HepG2 (cell line): ENCODE data around the gene CSE1L. TPM values are rescaled to one million over a fixed set of nuclear protein-coding genes. Genes with fewer than 3 reads are reported as not detected.
A peak's percentile ranks its signal among the peaks of the same experiment; 100 is the strongest.

ENCODE experiments used
- ATAC-seq: fragments of 200-7000 bp; cut with Tn5 transposase; 3 replicates; pipeline ENCODE4 v1.9.1; 2020; ENCODE audit warnings: mild to moderate bottlenecking, moderate library complexity
- BruUV-seq: library from RNA; stranded (reverse); fragments of 400-500 nt; replicated peaks from 2 replicates; lab custom pipeline; 2021; lab: Mats Ljungman, UMichigan
- CTCF ChIA-PET: fragments of 300-600 bp; formaldehyde crosslinking; extraction: SDS; loops from one replicate; lab custom pipeline; 2021; ENCODE audit warnings: low total read pairs, inconsistent platforms, low intra/inter-chr PET ratio; lab: Yijun Ruan, JAX
- POLR2A ChIA-PET: fragments of 350-600 bp; sonication (Branson Sonifier 250); formaldehyde crosslinking; loops from one replicate; lab custom pipeline; 2020; ENCODE audit warnings: antibody characterized with exemption, inconsistent platforms; lab: Yijun Ruan, JAX
- DNase-seq: peaks from one replicate; pipeline ENCODE4 v3.0.0-alpha.2; 2015; ENCODE audit warnings: low spot score
- FAIRE-seq: peaks from 3 replicates; lab custom pipeline; 2011; peaks lifted over from hg19 to GRCh38; lab: Jason Lieb, UNC
- H2AFZ ChIP-seq: one replicate; pipeline ENCODE4 v1.6.1; 2011; ENCODE audit warnings: low read length, inconsistent platforms
- H3K27ac ChIP-seq: fragments of 300-600 bp; 3 replicates; pipeline ENCODE4 v1.8.0; 2011; ENCODE audit warnings: mixed run types, mild to moderate bottlenecking, mixed read lengths, low read length, inconsistent platforms; ENCODE audit not compliant: insufficient read depth; ENCODE audit errors: extremely low read length
- H3K27me3 ChIP-seq, 2 experiments: fragments of 200-600 bp in 1 of 2; 2 replicates in 1 of 2; 3 replicates in 1 of 2; pipeline versions ENCODE4 v1.6.0 to v1.8.0; 2011; ENCODE audit warnings: low read length in 2 of 2, mild to moderate bottlenecking in 2 of 2, moderate library complexity in 2 of 2, inconsistent platforms in 1 of 2; ENCODE audit not compliant: insufficient read depth in 2 of 2, control insufficient read depth in 1 of 2
- H3K36me3 ChIP-seq, 2 experiments: fragments of 200-600 bp in 1 of 2; replicated peaks in 1 of 2; 2 replicates in 1 of 2; 3 replicates in 1 of 2; pipeline versions ENCODE4 v1.5.1 to v1.8.0; 2011; ENCODE audit warnings: low read length in 2 of 2, inconsistent platforms in 1 of 2; ENCODE audit not compliant: insufficient read depth in 2 of 2, control insufficient read depth in 1 of 2
- H3K4me1 ChIP-seq: 2 replicates; pipeline ENCODE4 v1.5.1; 2012; ENCODE audit warnings: low read length, inconsistent platforms; ENCODE audit not compliant: insufficient read depth
- H3K4me2 ChIP-seq: 2 replicates; pipeline ENCODE4 v1.6.0; 2011; ENCODE audit warnings: low read depth, low read length, inconsistent platforms
- H3K4me3 ChIP-seq, 3 experiments: fragments of 200-600 bp in 1 of 3; sonication (generic), shearing (Covaris generic) in 1 of 3; replicated peaks in 1 of 3; 2 replicates each; pipeline ENCODE4 v1.5.1; 2011 to 2016; ENCODE audit warnings: low read length in 3 of 3, inconsistent platforms in 2 of 3, low read depth in 2 of 3, mild to moderate bottlenecking in 2 of 3, control low read depth in 1 of 3, mixed read lengths in 1 of 3; ENCODE audit not compliant: insufficient read depth in 1 of 3
- H3K79me2 ChIP-seq: one replicate; pipeline ENCODE4 v1.6.1; 2011; ENCODE audit warnings: low read length, inconsistent platforms; ENCODE audit not compliant: insufficient read depth
- H3K9ac ChIP-seq: 2 replicates; pipeline ENCODE4 v1.6.0; 2011; ENCODE audit warnings: mild to moderate bottlenecking, low read depth, low read length, inconsistent platforms; ENCODE audit not compliant: insufficient read depth
- H3K9me3 ChIP-seq: 2 replicates; pipeline ENCODE4 v1.5.1; 2012; ENCODE audit warnings: mild to moderate bottlenecking, low read length
- H4K20me1 ChIP-seq: 2 replicates; pipeline ENCODE4 v1.6.0; 2011; ENCODE audit warnings: inconsistent platforms, mild to moderate bottlenecking, low read length, moderate library complexity; ENCODE audit not compliant: insufficient read depth
- ATF2 ChIP-seq: sonication (generic); formaldehyde crosslinking; IDR thresholded peaks from 2 replicates; pipeline ENCODE4 v1.4.0; 2020; ENCODE audit warnings: missing genetic modification reagents
- BORCS8-MEF2B ChIP-seq: sonication (generic); formaldehyde crosslinking; IDR thresholded peaks from 2 replicates; pipeline ENCODE4 v1.8.0; 2022; ENCODE audit warnings: mild to moderate bottlenecking, missing genetic modification reagents
- CHCHD3 ChIP-seq: sonication (generic); formaldehyde crosslinking; IDR thresholded peaks from 2 replicates; pipeline ENCODE4 v1.8.0; 2022; ENCODE audit warnings: mild to moderate bottlenecking, missing genetic modification reagents, moderate library complexity
- EHMT2 ChIP-seq: fragments of 200-600 bp; sonication (generic); IDR thresholded peaks from 2 replicates; pipeline ENCODE4 v1.7.0; 2017; ENCODE audit warnings: antibody characterized with exemption, low read depth, low read length, borderline replicate concordance
- KDM5B ChIP-seq: sonication (generic); formaldehyde crosslinking; IDR thresholded peaks from 2 replicates; pipeline ENCODE4 v1.4.0; 2020; ENCODE audit warnings: missing genetic modification reagents, mild to moderate bottlenecking, borderline replicate concordance
- NONO ChIP-seq, 2 experiments: fragments of 450-650 bp in 1 of 2; sonication (generic) in 1 of 2; formaldehyde crosslinking in 1 of 2; IDR thresholded peaks in 1 of 2; conservative IDR thresholded peaks in 1 of 2; 2 replicates each; pipeline versions ENCODE4 v1.6.1 to v1.8.0; 2017 to 2022; ENCODE audit warnings: mild to moderate bottlenecking in 1 of 2, missing genetic modification reagents in 1 of 2, moderate library complexity in 1 of 2
- RFXAP ChIP-seq: sonication (generic); formaldehyde crosslinking; IDR thresholded peaks from 2 replicates; pipeline ENCODE4 v1.4.0; 2020; ENCODE audit warnings: missing genetic modification reagents, borderline replicate concordance
- SIN3B ChIP-seq: fragments of 150-350 bp; IDR thresholded peaks from 2 replicates; pipeline ENCODE4 v1.6.1; 2014; ENCODE audit warnings: low read length
- SMAD9 ChIP-seq: sonication (generic); formaldehyde crosslinking; IDR thresholded peaks from 2 replicates; pipeline ENCODE4 v1.5.1; 2020; ENCODE audit warnings: mild to moderate bottlenecking, missing genetic modification reagents
- SP2 ChIP-seq: sonication (generic); formaldehyde crosslinking; IDR thresholded peaks from 2 replicates; pipeline ENCODE4 v1.5.1; 2020; ENCODE audit warnings: mild to moderate bottlenecking, missing genetic modification reagents
- SSRP1 ChIP-seq: IDR thresholded peaks from 2 replicates; pipeline ENCODE4 v1.6.1; 2016; ENCODE audit warnings: control low read depth
- ZFP90 ChIP-seq: sonication (generic); formaldehyde crosslinking; IDR thresholded peaks from 2 replicates; pipeline ENCODE4 v1.8.0; 2022; ENCODE audit warnings: missing genetic modification reagents, mild to moderate bottlenecking, inconsistent platforms, borderline replicate concordance
- ZNF333 ChIP-seq: sonication (generic); formaldehyde crosslinking; IDR thresholded peaks from 2 replicates; pipeline ENCODE4 v1.4.0; 2020; ENCODE audit warnings: mild to moderate bottlenecking, missing genetic modification reagents, borderline replicate concordance
- ZNF768 ChIP-seq: sonication (generic); formaldehyde crosslinking; IDR thresholded peaks from 2 replicates; pipeline ENCODE4 v1.4.0; 2020; ENCODE audit warnings: missing genetic modification reagents
- WGBS: methylation state at CpG from one replicate; pipeline ENCODE4 v1.1.6; 2017; ENCODE audit warnings: low lambda C conversion rate; 5-methylcytosine and 5-hydroxymethylcytosine counted together
- in situ Hi-C: cut with HindIII; loops from 2 replicates; pipeline ENCODE4 v1.10.0; 2017; ENCODE audit warnings: low pct_unique_long_range_greater_than_20kb; ENCODE audit not compliant: extremely low pct_ligation_motif_present
- intact Hi-C: fragments of 100-400 bp; cut with micrococcal nuclease; formaldehyde crosslinking; loops from one replicate; pipeline ENCODE4 v1.10.0; 2022; ENCODE audit not compliant: unreplicated experiment
- polyA plus RNA-seq, 8 experiments: library from polyadenylated mRNA; depleted of rRNA in 3 of 8; stranded (reverse) in 7 of 8; unstranded in 1 of 8; fragments of >200 nt; fragmentation: Illumina TruSeq in 4 of 8; extraction: Trizol in 4 of 8; gene quantifications; 2 replicates each; pipeline versions ENCODE4 v1.2.1 to v1.2.3, GENCODE V29; 2011 to 2016; ENCODE audit warnings: low read depth in 4 of 8, missing spikeins in 1 of 8, mixed read lengths in 1 of 8; ENCODE audit not compliant: insufficient read depth in 1 of 8
- total RNA-seq, 5 experiments: library from RNA; depleted of rRNA; stranded (reverse); fragments of >200 nt; fragmentation: Illumina TruSeq; extraction: Trizol; gene quantifications; 2 replicates each; pipeline ENCODE4 v1.2.3, GENCODE V29; 2016; ENCODE audit warnings: low read depth in 1 of 5
- TF ChIP-seq, protein P1 (sequence below): sonication (generic); formaldehyde crosslinking; IDR thresholded peaks from 2 replicates; pipeline ENCODE4 v1.4.0; 2020; ENCODE audit warnings: missing genetic modification reagents, mild to moderate bottlenecking, borderline replicate concordance
- TF ChIP-seq, protein P2 (sequence below): sonication (generic); formaldehyde crosslinking; IDR thresholded peaks from 2 replicates; pipeline ENCODE4 v1.4.0; 2020; ENCODE audit warnings: low read depth, mild to moderate bottlenecking, missing genetic modification reagents

CSE1L gene
- total and polyA plus RNA-seq, 2 of the 13 experiments (the other 11 are each of a cell fraction or from before 2014, with no cell fraction given): 56.9 to 258 TPM

- 97% methylated on average over 12 of the region's 12 CpGs for WGBS
- in situ Hi-C loops (no loop called here), intact Hi-C loops (loop anchor here (5.0 kb wide), 1 partner anchor 42 kb away; no protein-coding TSS in a partner anchor)
- DNase-seq (no peak), FAIRE-seq (no peak), ATAC-seq (no peak)
- Histone ChIP-seq H3K36me3 (peaks cover 33 to 75% of the 10 kb centered on the region in 2 experiments), H3K9ac (peak overlapping the region; percentile 7), H4K20me1 (no peaks in the 10 kb centered on the region), H3K79me2 (no peaks in the 10 kb centered on the region), H2AFZ (no peak overlapping the region), H3K27ac (peak overlapping the region; percentile 78), H3K4me3 (no peak overlapping the region; a peak in 1 of 6 replicates), H3K4me2 (peak overlapping the region; percentile 44), H3K4me1 (peaks cover 64% of the 10 kb centered on the region), H3K9me3 (no peaks in the 10 kb centered on the region), H3K27me3 (no peaks in the 10 kb centered on the region)
- POLR2A ChIA-PET: interaction anchor here (1.3 to 2.0 kb wide), 3 partner anchors 36 to 207 kb away, joined by 4 to 15 read pairs (median 6); partner anchors contain the start of genes ARFGEF2 and CSE1L
- BruUV-seq: no TSS peak
- CTCF ChIA-PET: interaction anchor here (0.6 kb wide), 1 partner anchor 207 kb away, joined by 3 read pairs; no protein-coding TSS in a partner anchor
- TF ChIP-seq EHMT2 (0 out of 2 replicates have a peak, but pooled peaks have one; percentile 5), SSRP1 (CRISPR knock-in tag) (0 out of 2 replicates have a peak, but pooled peaks have one; percentile 47), CHCHD3 (CRISPR knock-in tag) (0 out of 2 replicates have a peak, but pooled peaks have one; percentile 69), ZFP90 (0 out of 2 replicates have a peak, but pooled peaks have one; percentile 46), NONO (IDR thresholded peaks at IDR 0.05) (no peak), NONO (CRISPR knock-in tag; conservative IDR thresholded peaks at IDR 0.05) (0 out of 2 replicates have a peak, but pooled peaks have one; percentile 18), ZNF768 (CRISPR knock-in tag) (peak; percentile 53; the same call in 1 of the 2 replicates), ATF2 (CRISPR knock-in tag) (no peak), BORCS8-MEF2B (CRISPR knock-in tag) (0 out of 2 replicates have a peak, but pooled peaks have one; percentile 50), ZNF333 (0 out of 2 replicates have a peak, but pooled peaks have one; percentile 52), SMAD9 (peak; percentile 74; the same call in 1 of the 2 replicates), SP2 (CRISPR knock-in tag) (no peak), RFXAP (CRISPR knock-in tag) (no peak), KDM5B (peak; percentile 31; the same call in 1 of the 2 replicates), SIN3B (no peak)
- TF ChIP-seq, protein P1, sequence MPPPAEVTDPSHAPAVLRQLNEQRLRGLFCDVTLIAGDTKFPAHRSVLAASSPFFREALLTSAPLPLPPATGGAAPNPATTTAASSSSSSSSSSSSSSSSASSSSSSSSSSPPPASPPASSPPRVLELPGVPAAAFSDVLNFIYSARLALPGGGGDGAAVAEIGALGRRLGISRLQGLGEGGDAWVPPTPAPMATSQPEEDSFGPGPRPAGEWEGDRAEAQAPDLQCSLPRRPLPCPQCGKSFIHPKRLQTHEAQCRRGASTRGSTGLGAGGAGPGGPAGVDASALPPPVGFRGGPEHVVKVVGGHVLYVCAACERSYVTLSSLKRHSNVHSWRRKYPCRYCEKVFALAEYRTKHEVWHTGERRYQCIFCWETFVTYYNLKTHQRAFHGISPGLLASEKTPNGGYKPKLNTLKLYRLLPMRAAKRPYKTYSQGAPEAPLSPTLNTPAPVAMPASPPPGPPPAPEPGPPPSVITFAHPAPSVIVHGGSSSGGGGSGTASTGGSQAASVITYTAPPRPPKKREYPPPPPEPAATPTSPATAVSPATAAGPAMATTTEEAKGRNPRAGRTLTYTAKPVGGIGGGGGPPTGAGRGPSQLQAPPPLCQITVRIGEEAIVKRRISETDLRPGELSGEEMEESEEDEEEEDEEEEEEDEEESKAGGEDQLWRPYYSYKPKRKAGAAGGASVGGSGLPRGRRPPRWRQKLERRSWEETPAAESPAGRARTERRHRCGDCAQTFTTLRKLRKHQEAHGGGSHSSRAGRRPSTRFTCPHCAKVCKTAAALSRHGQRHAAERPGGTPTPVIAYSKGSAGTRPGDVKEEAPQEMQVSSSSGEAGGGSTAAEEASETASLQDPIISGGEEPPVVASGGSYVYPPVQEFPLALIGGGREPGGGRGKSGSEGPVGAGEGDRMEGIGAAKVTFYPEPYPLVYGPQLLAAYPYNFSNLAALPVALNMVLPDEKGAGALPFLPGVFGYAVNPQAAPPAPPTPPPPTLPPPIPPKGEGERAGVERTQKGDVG (CRISPR knock-in tag): peak; percentile 85; the same call in 1 of the 2 replicates
- TF ChIP-seq, protein P2, sequence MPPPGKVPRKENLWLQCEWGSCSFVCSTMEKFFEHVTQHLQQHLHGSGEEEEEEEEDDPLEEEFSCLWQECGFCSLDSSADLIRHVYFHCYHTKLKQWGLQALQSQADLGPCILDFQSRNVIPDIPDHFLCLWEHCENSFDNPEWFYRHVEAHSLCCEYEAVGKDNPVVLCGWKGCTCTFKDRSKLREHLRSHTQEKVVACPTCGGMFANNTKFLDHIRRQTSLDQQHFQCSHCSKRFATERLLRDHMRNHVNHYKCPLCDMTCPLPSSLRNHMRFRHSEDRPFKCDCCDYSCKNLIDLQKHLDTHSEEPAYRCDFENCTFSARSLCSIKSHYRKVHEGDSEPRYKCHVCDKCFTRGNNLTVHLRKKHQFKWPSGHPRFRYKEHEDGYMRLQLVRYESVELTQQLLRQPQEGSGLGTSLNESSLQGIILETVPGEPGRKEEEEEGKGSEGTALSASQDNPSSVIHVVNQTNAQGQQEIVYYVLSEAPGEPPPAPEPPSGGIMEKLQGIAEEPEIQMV: no peak
Measured at GRCh38 chr20:49009899-49010631, 36.0 kb upstream of the CSE1L start.
